Neural crest cell (in vitro differentiated cells): ENCODE data around the gene TMEFF1. TPM values are rescaled to one million over a fixed set of nuclear protein-coding genes. Genes with fewer than 3 reads are reported as not detected.

Experiments used
- DNase-seq: peaks from one replicate; pipeline ENCODE4 v3.0.0; 2021; ENCODE audit warnings: low read depth, mixed read lengths, low spot score
- H3K27ac Mint-ChIP-seq: one replicate; pipeline ENCODE4 v1.8.0; 2021; ENCODE audit warnings: mild to moderate bottlenecking, mixed read lengths; ENCODE audit not compliant: unreplicated experiment
- H3K27me3 Mint-ChIP-seq: 2 replicates; pipeline ENCODE4 v1.8.0; 2021; ENCODE audit warnings: low read depth, mild to moderate bottlenecking, mixed read lengths
- H3K36me3 Mint-ChIP-seq: 2 replicates; pipeline ENCODE4 v1.8.0; 2021; ENCODE audit warnings: low read depth, mild to moderate bottlenecking, mixed read lengths
- H3K4me1 Mint-ChIP-seq: 2 replicates; pipeline ENCODE4 v1.8.0; 2021; ENCODE audit warnings: mixed read lengths
- H3K4me3 Mint-ChIP-seq: one replicate; pipeline ENCODE4 v1.8.0; 2021; ENCODE audit warnings: mild to moderate bottlenecking, mixed read lengths
- H3K9me3 Mint-ChIP-seq: 2 replicates; pipeline ENCODE4 v1.8.0; 2021; ENCODE audit warnings: mixed read lengths
- total RNA-seq: library from RNA; stranded (reverse); gene quantifications from 2 replicates; pipeline ENCODE4 v1.2.1, GENCODE V29; 2021
- TF ChIP-seq, protein P1 (sequence below): fragments of 200-600 bp; sonication (generic); conservative IDR thresholded peaks from 2 replicates; pipeline ENCODE4 v1.5.0; 2021; ENCODE audit warnings: antibody characterized with exemption, mild to moderate bottlenecking

TMEFF1 gene
- total RNA-seq, 1 donor from 2014 or later: 47.9 TPM

DNA sequence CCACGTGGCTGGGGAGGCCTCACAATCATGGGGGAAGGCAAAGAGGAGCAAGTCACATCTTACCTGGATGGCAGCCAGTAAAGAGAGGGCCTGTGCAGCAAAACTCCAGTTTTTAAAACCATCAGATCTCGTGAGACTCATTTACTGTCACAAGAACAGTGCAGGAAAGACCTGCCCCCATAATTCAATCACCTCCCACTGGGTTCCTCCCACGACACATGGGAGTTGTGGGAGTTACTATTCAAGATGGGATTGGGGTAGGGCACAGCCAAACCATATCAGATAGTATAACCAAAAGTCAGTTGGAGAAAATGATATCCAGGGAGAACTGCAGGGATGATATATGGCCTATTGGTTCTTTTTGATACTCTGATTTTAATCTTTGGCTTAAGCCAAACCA lies 94.9 kb downstream of the TMEFF1 start:
- TF ChIP-seq, protein P1, sequence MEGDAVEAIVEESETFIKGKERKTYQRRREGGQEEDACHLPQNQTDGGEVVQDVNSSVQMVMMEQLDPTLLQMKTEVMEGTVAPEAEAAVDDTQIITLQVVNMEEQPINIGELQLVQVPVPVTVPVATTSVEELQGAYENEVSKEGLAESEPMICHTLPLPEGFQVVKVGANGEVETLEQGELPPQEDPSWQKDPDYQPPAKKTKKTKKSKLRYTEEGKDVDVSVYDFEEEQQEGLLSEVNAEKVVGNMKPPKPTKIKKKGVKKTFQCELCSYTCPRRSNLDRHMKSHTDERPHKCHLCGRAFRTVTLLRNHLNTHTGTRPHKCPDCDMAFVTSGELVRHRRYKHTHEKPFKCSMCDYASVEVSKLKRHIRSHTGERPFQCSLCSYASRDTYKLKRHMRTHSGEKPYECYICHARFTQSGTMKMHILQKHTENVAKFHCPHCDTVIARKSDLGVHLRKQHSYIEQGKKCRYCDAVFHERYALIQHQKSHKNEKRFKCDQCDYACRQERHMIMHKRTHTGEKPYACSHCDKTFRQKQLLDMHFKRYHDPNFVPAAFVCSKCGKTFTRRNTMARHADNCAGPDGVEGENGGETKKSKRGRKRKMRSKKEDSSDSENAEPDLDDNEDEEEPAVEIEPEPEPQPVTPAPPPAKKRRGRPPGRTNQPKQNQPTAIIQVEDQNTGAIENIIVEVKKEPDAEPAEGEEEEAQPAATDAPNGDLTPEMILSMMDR: no peak
- no peak overlapping the region for H3K27ac Mint-ChIP-seq
- H3K4me3 Mint-ChIP-seq: no peak overlapping the region
- no peak for DNase-seq
- peaks cover 3% of the 10 kb centered on the region for H3K4me1 Mint-ChIP-seq
- peaks cover 23% of the 10 kb centered on the region for H3K36me3 Mint-ChIP-seq
- H3K9me3 Mint-ChIP-seq: peaks cover 2% of the 10 kb centered on the region
- no peaks in the 10 kb centered on the region for H3K27me3 Mint-ChIP-seq

DNA sequence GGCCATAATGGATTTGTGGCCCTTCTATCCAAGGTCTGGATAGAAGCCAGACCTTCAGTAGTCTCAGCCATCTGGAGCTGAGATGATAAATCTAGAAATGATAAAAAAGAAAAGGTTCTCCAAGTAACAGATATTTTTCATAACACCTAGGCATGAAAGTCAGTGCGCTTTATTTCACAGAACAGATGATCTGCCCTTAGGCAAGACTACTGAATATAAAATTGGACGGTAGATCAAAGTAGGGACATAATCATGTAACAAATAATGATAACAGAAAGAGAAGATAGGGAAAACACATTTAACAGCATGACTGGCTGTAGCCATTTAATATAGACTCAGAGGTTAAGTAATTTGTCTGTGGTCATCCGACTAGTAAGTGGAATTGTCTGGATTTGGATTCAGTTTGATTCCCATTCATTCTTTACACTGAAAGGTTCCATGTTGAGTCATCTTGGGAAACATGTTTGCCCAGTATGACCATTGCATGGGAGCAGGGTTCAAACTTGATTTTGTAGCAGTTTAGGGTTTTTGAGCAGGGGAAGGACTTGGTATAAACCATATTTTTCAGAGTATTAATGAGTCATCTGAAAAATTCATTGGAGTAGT lies 100.8 kb downstream of the TMEFF1 start:
- no peak overlapping the region for H3K27ac Mint-ChIP-seq
- peaks cover 2% of the 10 kb centered on the region for H3K9me3 Mint-ChIP-seq
- peaks cover 8% of the 10 kb centered on the region for H3K4me1 Mint-ChIP-seq
- no peak overlapping the region for H3K4me3 Mint-ChIP-seq
- H3K27me3 Mint-ChIP-seq: no peaks in the 10 kb centered on the region
- H3K36me3 Mint-ChIP-seq: peaks cover 27% of the 10 kb centered on the region
- DNase-seq: no peak
- TF ChIP-seq, protein P1: no peak

DNA sequence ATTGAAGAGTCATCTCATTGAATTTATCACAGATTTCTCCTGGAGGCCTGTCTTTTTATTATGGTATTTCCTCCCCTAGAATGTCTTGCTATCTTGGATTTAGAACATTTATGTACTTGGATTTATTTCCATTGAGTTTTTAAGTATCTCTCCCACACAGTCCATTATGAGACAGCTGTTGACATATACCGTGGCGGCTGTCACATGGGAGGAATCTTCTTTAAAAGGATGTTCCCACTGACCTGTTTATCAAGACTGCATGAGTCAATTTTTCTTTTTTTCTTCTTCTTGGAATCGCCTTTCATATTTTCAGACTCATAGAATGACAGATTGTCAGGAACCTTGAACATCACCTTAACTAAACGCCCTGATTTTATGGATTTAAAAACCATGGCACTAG lies 102.1 kb downstream of the TMEFF1 start:
- Mint-ChIP-seq H3K4me3 (no peak overlapping the region), H3K4me1 (peaks cover 8% of the 10 kb centered on the region), H3K36me3 (peaks cover 20% of the 10 kb centered on the region), H3K27ac (peak overlapping the region; percentile 30), H3K9me3 (no peaks in the 10 kb centered on the region), H3K27me3 (no peaks in the 10 kb centered on the region)
- TF ChIP-seq, protein P1: no peak
- DNase-seq: no peak

DNA sequence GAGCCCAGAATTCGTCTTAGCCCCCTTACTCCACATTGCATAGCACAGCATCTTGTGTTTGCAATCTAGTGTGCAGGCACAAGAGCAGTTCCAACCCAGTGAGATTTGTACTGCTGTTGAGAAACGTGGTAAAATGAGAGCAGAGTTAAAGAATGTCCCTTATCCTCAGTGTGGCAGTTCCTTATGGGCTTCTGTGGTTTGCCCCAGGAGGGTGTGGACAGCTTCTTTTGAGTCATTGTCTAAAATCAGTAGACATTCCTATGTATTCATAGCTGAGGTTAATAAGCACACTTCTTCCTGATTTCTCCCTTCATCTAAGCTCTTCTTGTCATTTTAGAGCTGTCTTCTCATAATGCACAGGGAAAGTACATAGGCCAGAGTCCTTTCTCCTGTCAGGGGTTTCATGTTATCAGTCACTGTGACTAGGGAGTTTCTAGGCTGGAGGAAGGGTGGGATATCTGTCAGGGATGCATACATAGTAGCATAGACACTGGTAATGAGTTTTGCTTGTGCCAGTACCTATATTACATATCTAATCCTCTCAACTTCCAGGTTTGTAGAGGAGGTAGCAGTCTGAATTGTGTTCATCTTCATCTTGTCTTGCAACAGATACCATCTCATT lies 102.9 kb downstream of the TMEFF1 start:
- Mint-ChIP-seq H3K4me1 (peaks cover 8% of the 10 kb centered on the region), H3K36me3 (peaks cover 14% of the 10 kb centered on the region), H3K9me3 (no peaks in the 10 kb centered on the region), H3K27me3 (no peaks in the 10 kb centered on the region), H3K27ac (no peak overlapping the region), H3K4me3 (no peak overlapping the region)
- DNase-seq: no peak
- TF ChIP-seq, protein P1: no peak

DNA sequence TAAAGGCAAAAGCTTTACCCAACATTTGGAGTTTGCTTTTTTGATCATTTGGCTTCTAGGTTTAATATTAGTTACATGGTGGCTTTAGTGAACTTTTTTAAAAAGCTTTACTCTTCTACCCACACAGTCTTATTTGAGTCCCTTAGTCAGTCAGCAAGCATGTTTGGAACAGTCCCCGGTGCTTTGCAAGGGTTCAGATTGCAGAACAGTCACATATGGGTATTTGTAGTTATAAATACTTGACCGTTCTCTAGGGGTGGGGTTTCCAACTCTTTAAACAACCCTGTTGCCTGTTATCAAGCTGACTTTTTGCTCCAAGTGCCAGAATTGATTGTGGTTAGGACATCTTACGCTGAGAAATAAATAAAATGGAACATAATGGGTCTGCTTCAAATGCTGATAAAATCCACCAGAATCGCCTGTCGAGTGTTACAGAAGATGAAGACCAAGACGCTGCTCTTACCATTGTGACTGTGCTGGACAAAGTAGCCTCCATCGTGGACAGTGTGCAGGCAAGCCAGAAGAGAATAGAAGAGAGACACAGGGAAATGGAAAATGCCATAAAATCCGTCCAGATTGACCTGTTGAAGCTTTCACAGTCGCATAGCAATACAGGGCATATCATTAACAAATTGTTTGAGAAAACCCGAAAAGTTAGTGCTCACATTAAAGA lies 105.0 kb downstream of the TMEFF1 start, which contains the start of gene CAVIN4:
TSS of gene CAVIN4 (plus strand) at position 304 of the 673 bp plus-strand sequence. CDS start at position 369, 65 bp downstream.
- Mint-ChIP-seq H3K27me3 (no peaks in the 10 kb centered on the region), H3K4me1 (peaks cover 5% of the 10 kb centered on the region), H3K9me3 (no peaks in the 10 kb centered on the region), H3K27ac (no peak within 1 kb of the TSS), H3K4me3 (no peak within 1 kb of the TSS), H3K36me3 (peaks cover 12% of the 10 kb centered on the region)
- DNase-seq: no peak
- TF ChIP-seq, protein P1: no peak
